CD14-positive monocyte (primary cell): Measurements from ENCODE around the gene KRAS. TPM values are rescaled to one million over a fixed set of nuclear protein-coding genes. Genes with fewer than 3 reads are reported as not detected.

Experiments
- DNase-seq, 3 donors: peaks; one replicate each; pipeline ENCODE4 v3.0.0-alpha.2; 2011 to 2022
- H2AFZ ChIP-seq: 2 replicates; pipeline ENCODE4 v1.6.0; 2012; ENCODE audit warnings: mild to moderate bottlenecking, low read depth, low read length, inconsistent platforms; ENCODE audit not compliant: insufficient read depth, poor library complexity, severe bottlenecking
- H3K27ac ChIP-seq, 2 donors: 1 replicate in 1 of 2; 2 replicates in 1 of 2; pipeline ENCODE4 v1.5.1; 2012 to 2013; ENCODE audit warnings: low read length in 2 of 2, control low read depth in 1 of 2, inconsistent platforms in 1 of 2, low read depth in 1 of 2, mild to moderate bottlenecking in 1 of 2
- H3K27me3 ChIP-seq, 2 donors: one replicate each; pipeline versions ENCODE4 v1.6.0 to v1.6.1; 2011 to 2013; ENCODE audit warnings: low read length in 2 of 2; ENCODE audit not compliant: control insufficient read depth in 2 of 2, insufficient read depth in 2 of 2
- H3K36me3 ChIP-seq, 2 donors: replicated peaks in 1 of 2; 1 replicate in 1 of 2; 2 replicates in 1 of 2; pipeline versions ENCODE4 v1.5.1 to v1.6.1; 2012 to 2013; ENCODE audit warnings: low read length in 2 of 2, control low read depth in 1 of 2, inconsistent platforms in 1 of 2, mild to moderate bottlenecking in 1 of 2; ENCODE audit not compliant: insufficient read depth in 2 of 2, control insufficient read depth in 1 of 2
- H3K4me1 ChIP-seq, 2 donors: 1 replicate in 1 of 2; 2 replicates in 1 of 2; pipeline versions ENCODE4 v1.5.1 to v1.6.1; 2012 to 2013; ENCODE audit warnings: low read length in 2 of 2, control low read depth in 1 of 2, inconsistent platforms in 1 of 2, mild to moderate bottlenecking in 1 of 2, moderate library complexity in 1 of 2; ENCODE audit not compliant: insufficient read depth in 2 of 2, control insufficient read depth in 1 of 2
- H3K4me2 ChIP-seq: replicated peaks from 2 replicates; pipeline ENCODE3; 2012; ENCODE audit warnings: low read length, moderate library complexity, mild to moderate bottlenecking; ENCODE audit not compliant: poor library complexity, severe bottlenecking; ENCODE audit errors: extremely low read depth
- H3K4me3 ChIP-seq, 3 experiments: fragments of 200-600 bp in 1 of 3; sonication (generic) in 1 of 3; replicated peaks in 1 of 3; 1 replicate in 2 of 3; 2 replicates in 1 of 3; pipeline ENCODE4 v1.5.1; 2011 to 2013; ENCODE audit warnings: low read length in 3 of 3, mild to moderate bottlenecking in 3 of 3, control low read depth in 2 of 3, low read depth in 2 of 3, inconsistent platforms in 1 of 3, moderate library complexity in 1 of 3
- H3K79me2 ChIP-seq: 2 replicates; pipeline ENCODE4 v1.6.0; 2012; ENCODE audit warnings: mild to moderate bottlenecking, control low read depth, inconsistent platforms, low read length, moderate library complexity; ENCODE audit not compliant: insufficient read depth
- H3K9ac ChIP-seq: 2 replicates; pipeline ENCODE4 v1.6.0; 2017; ENCODE audit warnings: low read length, mild to moderate bottlenecking; ENCODE audit not compliant: insufficient read depth, poor library complexity, severe bottlenecking
- H3K9me3 ChIP-seq, 2 donors: replicated peaks in 1 of 2; 1 replicate in 1 of 2; 2 replicates in 1 of 2; pipeline versions ENCODE4 v1.5.1 to v1.6.1; 2012 to 2013; ENCODE audit warnings: low read length in 2 of 2, control low read depth in 1 of 2; ENCODE audit not compliant: control insufficient read depth in 1 of 2, insufficient read depth in 1 of 2
- H4K20me1 ChIP-seq: 2 replicates; pipeline ENCODE4 v1.6.0; 2012; ENCODE audit warnings: mild to moderate bottlenecking, low read length, control low read depth, moderate library complexity; ENCODE audit not compliant: insufficient read depth
- H3K27ac Mint-ChIP-seq, 7 donors: one replicate each; pipeline ENCODE4 v1.8.0; 2020; ENCODE audit warnings: mild to moderate bottlenecking in 7 of 7, mixed read lengths in 7 of 7, moderate library complexity in 6 of 7, inconsistent platforms in 2 of 7
- H3K27me3 Mint-ChIP-seq, 3 donors: one replicate each; pipeline ENCODE4 v1.8.0; 2021 to 2022; ENCODE audit warnings: low read depth in 3 of 3, mild to moderate bottlenecking in 3 of 3, mixed read lengths in 3 of 3, moderate library complexity in 3 of 3, inconsistent platforms in 1 of 3
- H3K36me3 Mint-ChIP-seq, 2 donors: one replicate each; pipeline ENCODE4 v1.8.0; 2020; ENCODE audit warnings: mixed read lengths in 2 of 2, inconsistent platforms in 1 of 2, mild to moderate bottlenecking in 1 of 2
- H3K4me1 Mint-ChIP-seq: one replicate; pipeline ENCODE4 v1.8.0; 2020; ENCODE audit warnings: mild to moderate bottlenecking, mixed read lengths
- H3K4me3 Mint-ChIP-seq, 2 donors: one replicate each; pipeline ENCODE4 v1.8.0; 2020; ENCODE audit warnings: mild to moderate bottlenecking in 2 of 2, mixed read lengths in 2 of 2, moderate library complexity in 1 of 2
- H3K9me3 Mint-ChIP-seq, 7 donors: one replicate each; pipeline ENCODE4 v1.8.0; 2020 to 2022; ENCODE audit warnings: mixed read lengths in 7 of 7, mild to moderate bottlenecking in 6 of 7, moderate library complexity in 6 of 7, inconsistent platforms in 2 of 7
- CTCF ChIP-seq: fragments of 200-600 bp; IDR thresholded peaks from one replicate; pipeline ENCODE4 v1.8.0; 2022; ENCODE audit warnings: antibody characterized with exemption, mild to moderate bottlenecking
- WGBS: methylation state at CpG from one replicate; pipeline ENCODE4 v1.1.5; 2013; ENCODE audit warnings: missing lambda C conversion rate; ENCODE audit not compliant: insufficient coverage; 5-methylcytosine and 5-hydroxymethylcytosine counted together
- intact Hi-C, 2 donors: fragments of 100-400 bp; cut with micrococcal nuclease; formaldehyde crosslinking; loops; one replicate each; pipeline versions ENCODE4 v1.15.0 to v1.15.1; 2023
- polyA plus RNA-seq, 3 donors: library from polyadenylated mRNA; depleted of rRNA in 1 of 3; unstranded in 2 of 3; stranded (reverse) in 1 of 3; fragments of 300-500 nt in 2 of 3; fragments of >200 nt in 1 of 3; fragmentation: Illumina TruSeq in 2 of 3; gene quantifications; 1 replicate in 2 of 3; 2 replicates in 1 of 3; pipeline ENCODE4 v1.2.3, GENCODE V29; 2012 to 2021

Gene KRAS
- polyA plus RNA-seq, 3 donors, result 12.1 to 37.4 (median 33.0) TPM

- Histone ChIP-seq H3K4me3 (no peak overlapping the region), H3K9me3 (no peaks in the 10 kb centered on the region), H3K36me3 (no peaks in the 10 kb centered on the region), H3K27me3 (no peaks in the 10 kb centered on the region), H4K20me1 (no peaks in the 10 kb centered on the region), H3K27ac (no peak overlapping the region), H2AFZ (no peak overlapping the region), H3K4me2 (no peak overlapping the region), H3K79me2 (no peaks in the 10 kb centered on the region), H3K9ac (no peak overlapping the region), H3K4me1 (no peaks in the 10 kb centered on the region)
- H3K27me3 Mint-ChIP-seq, result peaks cover 0 to 4% (median 0%) of the 10 kb centered on the region in 3 donors
- intact Hi-C loops, result no loop called here
- H3K27ac Mint-ChIP-seq, result no peak overlapping the region
- peaks cover 0 to 7% (median 0%) of the 10 kb centered on the region in 7 donors for H3K9me3 Mint-ChIP-seq
- WGBS, result no CpG with 5 or more reads among the region's 4 CpGs
- peaks cover 3% of the 10 kb centered on the region for H3K4me1 Mint-ChIP-seq
- no peak overlapping the region for H3K4me3 Mint-ChIP-seq
- no peak for TF ChIP-seq CTCF
- no peak for DNase-seq
- H3K36me3 Mint-ChIP-seq, result no peaks in the 10 kb centered on the region
These were observed 33.3 kb upstream of the KRAS start for GRCh38 chr12:25284024-25284423.

GRCh38 chr12:25283006-25283405, 32.3 kb upstream of the KRAS start:
- intact Hi-C loops, result no loop called here
- no peak overlapping the region for H2AFZ ChIP-seq

More at GRCh38 chr12:25283006-25283405, 32.3 kb upstream of the KRAS start:
- Histone ChIP-seq H3K36me3 (no peaks in the 10 kb centered on the region), H3K4me2 (no peak overlapping the region), H3K27ac (no peak overlapping the region), H3K79me2 (no peaks in the 10 kb centered on the region), H3K27me3 (no peaks in the 10 kb centered on the region), H3K4me3 (no peak overlapping the region), H3K4me1 (no peaks in the 10 kb centered on the region), H4K20me1 (no peaks in the 10 kb centered on the region), H3K9ac (no peak overlapping the region), H3K9me3 (no peaks in the 10 kb centered on the region)
- Mint-ChIP-seq H3K9me3 (peaks cover 0 to 7% (median 0%) of the 10 kb centered on the region in 7 donors), H3K27ac (no peak overlapping the region), H3K4me3 (no peak overlapping the region), H3K36me3 (no peaks in the 10 kb centered on the region), H3K4me1 (peaks cover 3% of the 10 kb centered on the region), H3K27me3 (peaks cover 0 to 4% (median 0%) of the 10 kb centered on the region in 3 donors)
- WGBS, result 88% methylated on average over 1 of the region's 3 CpGs
- no peak for DNase-seq
- no peak for TF ChIP-seq CTCF
